Kidney (tissue), 14 donors: ENCODE measurements around the gene GADD45G. TPM values are rescaled to one million over a fixed set of nuclear protein-coding genes. Genes with fewer than 3 reads are reported as not detected.
A peak's percentile ranks its signal among the peaks of the same experiment; 100 is the strongest.

Source experiments
- DNase-seq, 5 donors: peaks; one replicate each; pipeline ENCODE4 v3.0.0-alpha.2; 2013 to 2020
- FAIRE-seq: peaks from 2 replicates; lab custom pipeline; 2012; peaks lifted over from hg19 to GRCh38; lab: Jason Lieb, UNC
- H3K27ac ChIP-seq, 2 donors: one replicate each; pipeline ENCODE4 v1.7.0; 2013; ENCODE audit warnings: low read depth in 2 of 2, low read length in 2 of 2, inconsistent platforms in 1 of 2
- H3K27me3 ChIP-seq: one replicate; pipeline ENCODE4 v1.7.1; 2013; ENCODE audit warnings: low read length, inconsistent platforms; ENCODE audit not compliant: control insufficient read depth, insufficient read depth
- H3K36me3 ChIP-seq, 3 donors: one replicate each; pipeline versions ENCODE4 v1.7.0 to v1.7.1; 2013; ENCODE audit warnings: low read length in 3 of 3, control low read depth in 1 of 3, inconsistent platforms in 1 of 3; ENCODE audit not compliant: insufficient read depth in 3 of 3, control insufficient read depth in 2 of 3
- H3K4me1 ChIP-seq, 3 donors: one replicate each; pipeline versions ENCODE4 v1.7.0 to v1.7.1; 2013; ENCODE audit warnings: low read length in 3 of 3, inconsistent platforms in 1 of 3, low read depth in 1 of 3; ENCODE audit not compliant: control insufficient read depth in 2 of 3, insufficient read depth in 2 of 3
- H3K4me3 ChIP-seq, 3 donors: one replicate each; pipeline versions ENCODE4 v1.7.0 to v1.8.1; 2013; ENCODE audit warnings: low read length in 3 of 3, control low read depth in 1 of 3, inconsistent platforms in 1 of 3
- H3K9ac ChIP-seq, 3 donors: one replicate each; pipeline versions ENCODE4 v1.7.0 to v1.7.1; 2013; ENCODE audit warnings: low read length in 3 of 3, control low read depth in 1 of 3, inconsistent platforms in 1 of 3
- H3K9me3 ChIP-seq, 3 donors: one replicate each; pipeline versions ENCODE4 v1.7.0 to v1.7.1; 2013; ENCODE audit warnings: low read length in 3 of 3, control low read depth in 1 of 3, inconsistent platforms in 1 of 3; ENCODE audit not compliant: control insufficient read depth in 2 of 3, insufficient read depth in 1 of 3
- intact Hi-C: fragments of 100-400 bp; cut with DNase I; formaldehyde crosslinking; loops from one replicate; pipeline ENCODE4 v1.11.1; 2022
- polyA plus RNA-seq: library from polyadenylated mRNA; stranded (reverse); fragments of 350-450 nt; fragmentation: Illumina TruSeq; extraction: RNeasy Lipid Tissue Mini Kit (QIAGEN cat#74804); gene quantifications from one replicate; pipeline ENCODE4 v1.2.3, GENCODE V29; 2014; ENCODE audit warnings: low read depth, low replicate concordance; ENCODE audit not compliant: insufficient read depth
- total RNA-seq: library from RNA; stranded (reverse); fragmentation: NEBNext Ultra II Directional; extraction: Animal tissue kit (Norgen Biotek cat#: 25700); gene quantifications from one replicate; pipeline ENCODE4 v1.2.1, GENCODE V29; 2021
- TF ChIP-seq, protein P1 (sequence below): IDR thresholded peaks from 3 replicates; pipeline ENCODE4 v1.5.1; 2012; ENCODE audit warnings: mild to moderate bottlenecking, moderate library complexity, borderline replicate concordance; ENCODE audit not compliant: insufficient read depth; ENCODE audit errors: extremely low read depth
- donor health status: control.
- donor health status: control.
- donor health status: control.
- donor health status: control.
- donor health status: control.
- donor health status: DM: yes; HTN: yes; CAD: no.
- donor health status: Normal renal cell carcinoma (clear cell type).

The GADD45G gene
- total and polyA plus RNA-seq, 2 donors from 2014 or later: 7.3 to 48.4 TPM

GRCh38 chr9:89633404-89633803 is 28.6 kb downstream of the GADD45G start:
- no peak overlapping the region for H3K9ac ChIP-seq
- no peaks in the 10 kb centered on the region for H3K9me3 ChIP-seq
- no peaks in the 10 kb centered on the region for H3K36me3 ChIP-seq
- FAIRE-seq (no peak), DNase-seq (peak in 1 of 5 donors; percentile 43)
- TF ChIP-seq, protein P1, sequence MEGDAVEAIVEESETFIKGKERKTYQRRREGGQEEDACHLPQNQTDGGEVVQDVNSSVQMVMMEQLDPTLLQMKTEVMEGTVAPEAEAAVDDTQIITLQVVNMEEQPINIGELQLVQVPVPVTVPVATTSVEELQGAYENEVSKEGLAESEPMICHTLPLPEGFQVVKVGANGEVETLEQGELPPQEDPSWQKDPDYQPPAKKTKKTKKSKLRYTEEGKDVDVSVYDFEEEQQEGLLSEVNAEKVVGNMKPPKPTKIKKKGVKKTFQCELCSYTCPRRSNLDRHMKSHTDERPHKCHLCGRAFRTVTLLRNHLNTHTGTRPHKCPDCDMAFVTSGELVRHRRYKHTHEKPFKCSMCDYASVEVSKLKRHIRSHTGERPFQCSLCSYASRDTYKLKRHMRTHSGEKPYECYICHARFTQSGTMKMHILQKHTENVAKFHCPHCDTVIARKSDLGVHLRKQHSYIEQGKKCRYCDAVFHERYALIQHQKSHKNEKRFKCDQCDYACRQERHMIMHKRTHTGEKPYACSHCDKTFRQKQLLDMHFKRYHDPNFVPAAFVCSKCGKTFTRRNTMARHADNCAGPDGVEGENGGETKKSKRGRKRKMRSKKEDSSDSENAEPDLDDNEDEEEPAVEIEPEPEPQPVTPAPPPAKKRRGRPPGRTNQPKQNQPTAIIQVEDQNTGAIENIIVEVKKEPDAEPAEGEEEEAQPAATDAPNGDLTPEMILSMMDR: no peak
- no peak overlapping the region for H3K4me3 ChIP-seq
- intact Hi-C loops: no loop called here
- peaks cover 0 to 6% (median 0%) of the 10 kb centered on the region in 3 donors for H3K4me1 ChIP-seq
- H3K27me3 ChIP-seq: no peaks in the 10 kb centered on the region
- no peak overlapping the region for H3K27ac ChIP-seq

GRCh38 chr9:89633920-89634319 is 29.1 kb downstream of the GADD45G start:
- H3K4me1 ChIP-seq: peaks cover 0 to 6% (median 0%) of the 10 kb centered on the region in 3 donors
- H3K4me3 ChIP-seq: no peak overlapping the region
- no peaks in the 10 kb centered on the region for H3K27me3 ChIP-seq
- no peak overlapping the region for H3K9ac ChIP-seq
- intact Hi-C loops: no loop called here
- FAIRE-seq (no peak), DNase-seq (peak in 1 of 5 donors; percentile 46)
- H3K27ac ChIP-seq: no peak overlapping the region
- TF ChIP-seq, protein P1: no peak
- no peaks in the 10 kb centered on the region for H3K36me3 ChIP-seq
- H3K9me3 ChIP-seq: no peaks in the 10 kb centered on the region

DNA sequence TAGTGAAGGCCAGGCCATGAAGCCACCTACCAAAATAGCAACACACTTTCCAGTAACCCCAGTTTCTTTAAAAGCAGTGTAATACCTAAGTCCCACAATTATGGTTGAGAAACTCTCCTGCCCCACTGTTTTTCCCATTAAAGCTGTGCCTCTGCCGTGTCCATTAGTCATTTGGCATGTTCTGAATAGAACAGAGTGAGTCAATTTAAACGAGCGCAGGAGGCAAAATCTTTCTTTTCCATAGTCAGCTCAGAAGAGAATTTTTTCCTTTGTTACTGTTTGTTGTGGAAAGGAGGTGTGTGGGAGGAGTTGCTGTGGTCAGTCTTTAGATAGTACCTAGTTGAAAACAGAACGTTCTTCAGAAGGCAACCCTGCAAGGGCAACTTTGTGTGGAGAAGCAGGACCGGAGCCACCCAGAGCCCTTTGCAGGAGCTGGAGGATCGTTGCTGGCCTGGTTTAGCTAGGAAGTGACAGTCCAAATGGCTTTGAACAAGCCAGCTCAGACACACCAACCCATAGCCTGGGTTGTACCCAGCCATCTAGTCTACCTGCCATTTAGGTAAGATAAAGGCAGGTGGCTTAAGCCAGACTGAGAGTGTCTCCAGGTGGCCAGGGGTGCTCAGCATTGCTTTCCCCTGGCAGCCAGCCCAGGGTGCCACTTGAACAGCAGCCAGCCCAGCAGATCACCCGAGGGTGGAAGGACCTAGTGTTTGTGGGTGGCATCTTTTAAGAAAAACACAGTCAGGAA is 30.4 kb downstream of the GADD45G start:
- Histone ChIP-seq H3K9me3 (no peaks in the 10 kb centered on the region), H3K4me1 (peaks cover 0 to 8% (median 0%) of the 10 kb centered on the region in 3 donors), H3K27ac (no peak overlapping the region), H3K36me3 (no peaks in the 10 kb centered on the region), H3K4me3 (no peak overlapping the region), H3K27me3 (no peaks in the 10 kb centered on the region), H3K9ac (no peak overlapping the region)
- peak in 1 of 5 donors; percentile 80 for DNase-seq
- intact Hi-C loops: no loop called here
- no peak for FAIRE-seq
- TF ChIP-seq, protein P1: no peak
